WTC11 (cell line): ENCODE measurements around the gene EMC10. TPM values are rescaled to one million over a fixed set of nuclear protein-coding genes. Genes with fewer than 3 reads are reported as not detected.
A peak's percentile ranks its signal among the peaks of the same experiment; 100 is the strongest.

Experiments
- ATAC-seq: fragments of 200-7000 bp; cut with Tn5 transposase; 2 replicates; pipeline ENCODE4 v1.10.0; 2021; ENCODE audit warnings: mild to moderate bottlenecking, moderate library complexity
- CTCF ChIA-PET: fragments of 300-600 bp; sonication (Branson Sonifier 250); formaldehyde crosslinking; loops from one replicate; lab custom pipeline; 2021; ENCODE audit warnings: antibody characterized with exemption; lab: Charles Lee
- POLR2A ChIA-PET: fragments of 350-600 bp; sonication (Branson Sonifier 250); formaldehyde crosslinking; loops from one replicate; lab custom pipeline; 2021; ENCODE audit warnings: antibody characterized with exemption; lab: Charles Lee
- DNase-seq: peaks from one replicate; pipeline ENCODE4 v3.0.0; 2021; ENCODE audit warnings: low spot score
- H3K27ac Mint-ChIP-seq: 2 replicates; pipeline ENCODE4 v1.8.0; 2021; ENCODE audit warnings: mixed read lengths
- H3K27me3 Mint-ChIP-seq: 2 replicates; pipeline ENCODE4 v1.8.0; 2021; ENCODE audit warnings: low read depth, mild to moderate bottlenecking, moderate library complexity, mixed read lengths
- H3K36me3 Mint-ChIP-seq: 2 replicates; pipeline ENCODE4 v1.8.0; 2021; ENCODE audit warnings: mixed read lengths
- H3K4me1 Mint-ChIP-seq: 2 replicates; pipeline ENCODE4 v1.8.0; 2022; ENCODE audit warnings: mixed read lengths
- H3K4me3 Mint-ChIP-seq: 2 replicates; pipeline ENCODE4 v1.8.0; 2021; ENCODE audit warnings: mild to moderate bottlenecking, moderate library complexity, mixed read lengths
- H3K9me3 Mint-ChIP-seq: 2 replicates; pipeline ENCODE4 v1.8.0; 2021; ENCODE audit warnings: mixed read lengths
- ATF1 ChIP-seq: sonication (generic); formaldehyde crosslinking; IDR thresholded peaks from 2 replicates; pipeline ENCODE4 v1.8.1; 2023; ENCODE audit warnings: mild to moderate bottlenecking, moderate library complexity, missing genetic modification reagents
- CREM ChIP-seq: sonication (generic); formaldehyde crosslinking; IDR thresholded peaks from 2 replicates; pipeline ENCODE4 v1.8.1; 2022; ENCODE audit warnings: mild to moderate bottlenecking, missing genetic modification reagents, moderate library complexity
- E2F5 ChIP-seq: sonication (generic); formaldehyde crosslinking; IDR thresholded peaks from 2 replicates; pipeline ENCODE4 v1.8.1; 2022; ENCODE audit warnings: mild to moderate bottlenecking, moderate library complexity, missing genetic modification reagents
- GTF2I ChIP-seq: fragments of 250-450 bp; sonication (Bioruptor Pico); conservative IDR thresholded peaks from 2 replicates; pipeline ENCODE4 v1.4.0; 2021; ENCODE audit warnings: mild to moderate bottlenecking
- HMGA2 ChIP-seq: fragments of 250-450 bp; sonication (Bioruptor Pico); IDR thresholded peaks from 2 replicates; pipeline ENCODE4 v1.4.0; 2021; ENCODE audit warnings: mild to moderate bottlenecking, moderate library complexity
- IRF1 ChIP-seq: sonication (generic); formaldehyde crosslinking; IDR thresholded peaks from 2 replicates; pipeline ENCODE4 v1.8.0; 2023; ENCODE audit warnings: missing genetic modification reagents
- IRF2 ChIP-seq: sonication (generic); formaldehyde crosslinking; IDR thresholded peaks from 2 replicates; pipeline ENCODE4 v1.8.0; 2022; ENCODE audit warnings: low read depth, missing genetic modification reagents, borderline replicate concordance
- MAX ChIP-seq: sonication (generic); formaldehyde crosslinking; IDR thresholded peaks from 2 replicates; pipeline ENCODE4 v1.8.0; 2022; ENCODE audit warnings: mild to moderate bottlenecking, missing genetic modification reagents
- NFYB ChIP-seq: sonication (generic); formaldehyde crosslinking; conservative IDR thresholded peaks from 2 replicates; pipeline ENCODE4 v1.8.0; 2022; ENCODE audit warnings: low read depth, missing genetic modification reagents
- PREB ChIP-seq: sonication (generic); formaldehyde crosslinking; IDR thresholded peaks from 2 replicates; pipeline ENCODE4 v1.8.1; 2022; ENCODE audit warnings: mild to moderate bottlenecking, missing genetic modification reagents, moderate library complexity, borderline replicate concordance
- RELA ChIP-seq: sonication (generic); formaldehyde crosslinking; IDR thresholded peaks from 2 replicates; pipeline ENCODE4 v1.8.1; 2022; ENCODE audit warnings: missing genetic modification reagents, mild to moderate bottlenecking, borderline replicate concordance
- TP53 ChIP-seq: sonication (generic); formaldehyde crosslinking; IDR thresholded peaks from 2 replicates; pipeline ENCODE4 v1.8.1; 2023; ENCODE audit warnings: mild to moderate bottlenecking, missing genetic modification reagents
- ZBTB43 ChIP-seq: sonication (generic); formaldehyde crosslinking; IDR thresholded peaks from 2 replicates; pipeline ENCODE4 v1.8.1; 2023; ENCODE audit warnings: mild to moderate bottlenecking, missing genetic modification reagents
- ZMAT4 ChIP-seq: fragments of 250-450 bp; sonication (Bioruptor Pico); IDR thresholded peaks from 2 replicates; pipeline ENCODE4 v1.9.0; 2021; ENCODE audit warnings: mild to moderate bottlenecking
- ZNF121 ChIP-seq: sonication (generic); formaldehyde crosslinking; IDR thresholded peaks from 2 replicates; pipeline ENCODE4 v1.8.0; 2023; ENCODE audit warnings: missing genetic modification reagents
- ZNF219 ChIP-seq: sonication (generic); formaldehyde crosslinking; IDR thresholded peaks from 2 replicates; pipeline ENCODE4 v1.8.0; 2023; ENCODE audit warnings: missing genetic modification reagents, mild to moderate bottlenecking, borderline replicate concordance
- ZNF232 ChIP-seq: sonication (generic); formaldehyde crosslinking; IDR thresholded peaks from 2 replicates; pipeline ENCODE4 v1.8.0; 2022; ENCODE audit warnings: mild to moderate bottlenecking, missing genetic modification reagents
- ZNF416 ChIP-seq: fragments of 250-450 bp; sonication (Bioruptor Pico); IDR thresholded peaks from 2 replicates; pipeline ENCODE4 v1.9.0; 2021; ENCODE audit warnings: mild to moderate bottlenecking, inconsistent platforms
- ZNF423 ChIP-seq: fragments of 250-450 bp; sonication (Bioruptor Pico); IDR thresholded peaks from 2 replicates; pipeline ENCODE4 v2.1.2; 2022; ENCODE audit warnings: mild to moderate bottlenecking, moderate library complexity
- ZNF671 ChIP-seq: fragments of 250-450 bp; sonication (Bioruptor Pico); IDR thresholded peaks from 2 replicates; pipeline ENCODE4 v1.8.0; 2021; ENCODE audit warnings: mild to moderate bottlenecking
- ZSCAN18 ChIP-seq: fragments of 250-450 bp; sonication (Bioruptor Pico); IDR thresholded peaks from 2 replicates; pipeline ENCODE4 v2.1.2; 2022; ENCODE audit warnings: mild to moderate bottlenecking, moderate library complexity
- total RNA-seq: library from RNA; stranded (reverse); gene quantifications from 3 replicates; pipeline ENCODE4 v1.2.3, GENCODE V29; 2021

EMC10 gene
- total RNA-seq, 1 experiment from 2014 or later: 114 TPM

GRCh38 chr19:50432221-50433028 is 43.9 kb upstream of the EMC10 start, which contains the start of gene MYBPC2:
Gene MYBPC2 (plus strand): TSS chr19:50432892. CDS start chr19:50432954, 62 bp downstream.
- peak; percentile 19 for ATAC-seq
- H3K27ac Mint-ChIP-seq: peak within 1 kb of the TSS; percentile 72; the same call in 1 of the 2 replicates
- H3K9me3 Mint-ChIP-seq: no peaks in the 10 kb centered on the region
- H3K27me3 Mint-ChIP-seq: peaks cover 40% of the 10 kb centered on the region
- ChIA-PET CTCF (interaction anchor here (1.4 to 1.7 kb wide), 2 partner anchors 29 to 105 kb away, joined by 6 to 7 read pairs; no protein-coding TSS in a partner anchor), POLR2A (interaction anchor here (0.6 kb wide), 1 partner anchor 16 kb away, joined by 3 read pairs; no protein-coding TSS in a partner anchor)
- H3K4me3 Mint-ChIP-seq: peak within 1 kb of the TSS; percentile 78
- H3K36me3 Mint-ChIP-seq: no peaks in the 10 kb centered on the region
- peak; percentile 53 for DNase-seq
- H3K4me1 Mint-ChIP-seq: peaks cover 31% of the 10 kb centered on the region
- TF ChIP-seq ZNF219 (CRISPR knock-in tag) (no peak), ZNF423 (CRISPR knock-in tag) (peak; percentile 64; the same call in 1 of the 2 replicates)

GRCh38 chr19:50433201-50434180 is 42.8 kb upstream of the EMC10 start:
- peaks cover 31% of the 10 kb centered on the region for H3K4me1 Mint-ChIP-seq
- H3K36me3 Mint-ChIP-seq: no peaks in the 10 kb centered on the region
- peak overlapping the region; percentile 65; the same call in 1 of the 2 replicates for H3K27ac Mint-ChIP-seq
- CTCF ChIA-PET: interaction anchor here (0.6 to 1.4 kb wide), 2 partner anchors 104 to 285 kb away, joined by 3 to 6 read pairs; no protein-coding TSS in a partner anchor
- H3K9me3 Mint-ChIP-seq: no peaks in the 10 kb centered on the region
- DNase-seq (no peak), ATAC-seq (no peak)
- TF ChIP-seq ZSCAN18 (CRISPR knock-in tag) (no peak), TP53 (CRISPR knock-in tag) (no peak)
- peak overlapping the region; percentile 75 for H3K4me3 Mint-ChIP-seq
- peaks cover 39% of the 10 kb centered on the region for H3K27me3 Mint-ChIP-seq
- POLR2A ChIA-PET: no interaction called here

GRCh38 chr19:50434525-50434924 is 41.8 kb upstream of the EMC10 start:
- H3K4me1 Mint-ChIP-seq: peaks cover 25% of the 10 kb centered on the region
- H3K9me3 Mint-ChIP-seq: no peaks in the 10 kb centered on the region
- no peak for DNase-seq
- ChIA-PET POLR2A (no interaction called here), CTCF (no interaction called here)
- no peak for ATAC-seq
- H3K36me3 Mint-ChIP-seq: no peaks in the 10 kb centered on the region
- H3K27me3 Mint-ChIP-seq: peaks cover 31% of the 10 kb centered on the region
- peak overlapping the region; percentile 24; the same call in 1 of the 2 replicates for H3K4me3 Mint-ChIP-seq
- no peak overlapping the region for H3K27ac Mint-ChIP-seq
- TF ChIP-seq GTF2I (CRISPR knock-in tag): no peak
- TF ChIP-seq IRF1 (CRISPR knock-in tag): no peak
- no peak for TF ChIP-seq HMGA2 (CRISPR knock-in tag)
- no peak for TF ChIP-seq NFYB (CRISPR knock-in tag)
- no peak for TF ChIP-seq RELA
- no peak for TF ChIP-seq IRF2 (CRISPR knock-in tag)
- TF ChIP-seq ZNF671 (CRISPR knock-in tag): no peak
- no peak for TF ChIP-seq CREM (CRISPR knock-in tag)
- no peak for TF ChIP-seq ATF1
- TF ChIP-seq PREB (CRISPR knock-in tag): no peak
- TF ChIP-seq ZBTB43: no peak
- no peak for TF ChIP-seq MAX (CRISPR knock-in tag)
- TF ChIP-seq E2F5: no peak
- TF ChIP-seq ZNF416: no peak
- no peak for TF ChIP-seq ZNF232 (CRISPR knock-in tag)
- TF ChIP-seq ZMAT4 (CRISPR knock-in tag): no peak
- no peak for TF ChIP-seq ZNF121 (CRISPR knock-in tag)
